SJCRH30 (cell line): Measurements from ENCODE around the gene KANSL1. TPM values are rescaled to one million over a fixed set of nuclear protein-coding genes. Genes with fewer than 3 reads are reported as not detected.
"Not testable (repeated sequence)": the region's sequence is repeated elsewhere in the genome, so short reads cannot be mapped to it uniquely, and the experiment has no call there.

Experiments
- DNase-seq, 2 experiments: peaks; one replicate each; pipeline ENCODE4 v3.0.0-alpha.2; 2015 to 2020
- H3K27ac ChIP-seq: fragments of 250-450 bp; sonication (Bioruptor Pico); 2 replicates; pipeline ENCODE4 v1.5.1; 2020; ENCODE audit warnings: mild to moderate bottlenecking, moderate library complexity
- H3K27me3 ChIP-seq: fragments of 250-450 bp; sonication (Bioruptor Pico); 2 replicates; pipeline ENCODE4 v1.5.1; 2020; ENCODE audit warnings: mild to moderate bottlenecking, moderate library complexity
- H3K36me3 ChIP-seq: fragments of 250-450 bp; sonication (Bioruptor Pico); 2 replicates; pipeline ENCODE4 v1.5.1; 2020; ENCODE audit warnings: mild to moderate bottlenecking, moderate library complexity
- H3K4me1 ChIP-seq: fragments of 250-450 bp; sonication (Bioruptor Pico); 2 replicates; pipeline ENCODE4 v1.5.1; 2020; ENCODE audit warnings: mild to moderate bottlenecking, moderate library complexity
- H3K4me3 ChIP-seq: fragments of 250-450 bp; sonication (Bioruptor Pico); 2 replicates; pipeline ENCODE4 v1.5.1; 2020; ENCODE audit warnings: mild to moderate bottlenecking, moderate library complexity
- H3K9me3 ChIP-seq: fragments of 250-450 bp; sonication (Bioruptor Pico); replicated peaks from 2 replicates; pipeline ENCODE4 v1.5.1; 2020; ENCODE audit warnings: mild to moderate bottlenecking, moderate library complexity
- total RNA-seq: library from RNA; depleted of rRNA; stranded (reverse); fragments of >200 nt; shearing (Covaris generic); gene quantifications from 2 replicates; pipeline ENCODE4 v1.2.3, GENCODE V29; 2014

Gene KANSL1
- total RNA-seq, 1 experiment from 2014 or later = 79.0 TPM

GRCh38 chr17:46181316-46181715 lies 11.9 kb downstream of the KANSL1 start:
- H3K36me3 ChIP-seq, H3K9me3 ChIP-seq, H3K4me1 ChIP-seq, H3K4me3 ChIP-seq, DNase-seq, H3K27ac ChIP-seq, H3K27me3 ChIP-seq: not testable (repeated sequence)

- no peaks in the 10 kb centered on the region for H3K27me3 ChIP-seq
- no peak for DNase-seq
- peaks cover 3% of the 10 kb centered on the region; the same call in 1 of the 2 replicates for H3K4me1 ChIP-seq
Measured at GRCh38 chr17:46180892-46181274, 12.3 kb downstream of the KANSL1 start.

GRCh38 chr17:46180185-46180891 lies 12.9 kb downstream of the KANSL1 start:
- not testable (repeated sequence) for H3K4me1 ChIP-seq, H3K36me3 ChIP-seq, H3K27me3 ChIP-seq, H3K9me3 ChIP-seq, H3K4me3 ChIP-seq, H3K27ac ChIP-seq
- peak; percentile 15 to 46 for DNase-seq

More at GRCh38 chr17:46180892-46181274, 12.3 kb downstream of the KANSL1 start:
- Histone ChIP-seq H3K27ac (no peak overlapping the region), H3K4me3 (no peak overlapping the region), H3K36me3 (no peaks in the 10 kb centered on the region; the same call in 1 of the 2 replicates), H3K9me3 (no peaks in the 10 kb centered on the region)

- peaks cover 6% of the 10 kb centered on the region; the same call in 1 of the 2 replicates for H3K36me3 ChIP-seq
- no peak overlapping the region for H3K27ac ChIP-seq
- no peaks in the 10 kb centered on the region for H3K9me3 ChIP-seq
- DNase-seq = no peak
- peaks cover 3% of the 10 kb centered on the region; the same call in 1 of the 2 replicates for H3K4me1 ChIP-seq
- no peak overlapping the region for H3K4me3 ChIP-seq
- no peaks in the 10 kb centered on the region for H3K27me3 ChIP-seq
Measured at GRCh38 chr17:46179375-46179999, 13.7 kb downstream of the KANSL1 start.

- Histone ChIP-seq H3K4me3 (no peak overlapping the region), H3K9me3 (no peaks in the 10 kb centered on the region), H3K27ac (no peak overlapping the region), H3K36me3 (peaks cover 9% of the 10 kb centered on the region; the same call in 1 of the 2 replicates), H3K27me3 (no peaks in the 10 kb centered on the region), H3K4me1 (peaks cover 3% of the 10 kb centered on the region; the same call in 1 of the 2 replicates)
- DNase-seq = no peak
Measured at GRCh38 chr17:46178550-46179214, 14.5 kb downstream of the KANSL1 start.

- Histone ChIP-seq H3K4me3 (no peak overlapping the region), H3K27ac (no peak overlapping the region), H3K4me1 (peaks cover 3% of the 10 kb centered on the region; the same call in 1 of the 2 replicates), H3K9me3 (no peaks in the 10 kb centered on the region), H3K27me3 (no peaks in the 10 kb centered on the region), H3K36me3 (peaks cover 13% of the 10 kb centered on the region)
- DNase-seq = no peak
Measured at GRCh38 chr17:46176975-46177374, 16.3 kb downstream of the KANSL1 start.

- no peak overlapping the region for H3K27ac ChIP-seq
- no peaks in the 10 kb centered on the region for H3K27me3 ChIP-seq
- no peak overlapping the region for H3K4me3 ChIP-seq
- H3K9me3 ChIP-seq = no peaks in the 10 kb centered on the region
- peaks cover 24% of the 10 kb centered on the region for H3K36me3 ChIP-seq
- no peak for DNase-seq
- H3K4me1 ChIP-seq = peaks cover 1% of the 10 kb centered on the region; the same call in 1 of the 2 replicates
Measured at GRCh38 chr17:46175891-46176290, 17.3 kb downstream of the KANSL1 start.

GRCh38 chr17:46173153-46173552 lies 20.1 kb downstream of the KANSL1 start:
- no peak overlapping the region for H3K4me3 ChIP-seq
- no peak overlapping the region for H3K27ac ChIP-seq
- peaks cover 48% of the 10 kb centered on the region for H3K36me3 ChIP-seq
- no peaks in the 10 kb centered on the region for H3K4me1 ChIP-seq
- no peak for DNase-seq
- no peaks in the 10 kb centered on the region for H3K9me3 ChIP-seq
- H3K27me3 ChIP-seq = no peaks in the 10 kb centered on the region

- peaks cover 48% of the 10 kb centered on the region for H3K36me3 ChIP-seq
- no peak overlapping the region for H3K4me3 ChIP-seq
- no peaks in the 10 kb centered on the region for H3K9me3 ChIP-seq
- DNase-seq = no peak
- no peaks in the 10 kb centered on the region for H3K27me3 ChIP-seq
- no peaks in the 10 kb centered on the region for H3K4me1 ChIP-seq
- no peak overlapping the region for H3K27ac ChIP-seq
Measured at GRCh38 chr17:46171939-46172338, 21.3 kb downstream of the KANSL1 start.

- no peaks in the 10 kb centered on the region for H3K27me3 ChIP-seq
- no peak for DNase-seq
- no peaks in the 10 kb centered on the region for H3K9me3 ChIP-seq
- H3K27ac ChIP-seq = no peak overlapping the region
- no peaks in the 10 kb centered on the region for H3K4me1 ChIP-seq
- peaks cover 52% of the 10 kb centered on the region for H3K36me3 ChIP-seq
- H3K4me3 ChIP-seq = no peak overlapping the region
Measured at GRCh38 chr17:46170639-46171429, 22.4 kb downstream of the KANSL1 start.

- H3K27ac ChIP-seq = no peak overlapping the region
- H3K36me3 ChIP-seq = peaks cover 54% of the 10 kb centered on the region
- no peaks in the 10 kb centered on the region for H3K4me1 ChIP-seq
- no peaks in the 10 kb centered on the region for H3K9me3 ChIP-seq
- H3K4me3 ChIP-seq = no peak overlapping the region
- H3K27me3 ChIP-seq = no peaks in the 10 kb centered on the region
- DNase-seq = no peak
Measured at GRCh38 chr17:46169913-46170638, 23.2 kb downstream of the KANSL1 start.

- H3K36me3 ChIP-seq = peaks cover 53% of the 10 kb centered on the region
- no peak overlapping the region for H3K4me3 ChIP-seq
Measured at GRCh38 chr17:46167826-46168569, 25.2 kb downstream of the KANSL1 start.

GRCh38 chr17:46167267-46167666 lies 26.0 kb downstream of the KANSL1 start:
- no peak for DNase-seq
- Histone ChIP-seq H3K36me3 (peaks cover 54% of the 10 kb centered on the region), H3K27ac (no peak overlapping the region)

More at GRCh38 chr17:46167826-46168569, 25.2 kb downstream of the KANSL1 start:
- no peak for DNase-seq
- H3K27ac ChIP-seq = no peak overlapping the region
- H3K27me3 ChIP-seq = no peaks in the 10 kb centered on the region
- no peaks in the 10 kb centered on the region for H3K9me3 ChIP-seq
- no peaks in the 10 kb centered on the region for H3K4me1 ChIP-seq

More at GRCh38 chr17:46167267-46167666, 26.0 kb downstream of the KANSL1 start:
- Histone ChIP-seq H3K4me3 (no peak overlapping the region), H3K27me3 (no peaks in the 10 kb centered on the region), H3K4me1 (no peaks in the 10 kb centered on the region), H3K9me3 (no peaks in the 10 kb centered on the region)
